Cardiac muscle cell (in vitro differentiated cells and primary cell): ENCODE results near the gene NAPEPLD. TPM values are rescaled to one million over a fixed set of nuclear protein-coding genes. Genes with fewer than 3 reads are reported as not detected.
A peak's percentile ranks its signal among the peaks of the same experiment; 100 is the strongest.

Source experiments
- DNase-seq, 2 donors: peaks; one replicate each; pipeline versions ENCODE4 v3.0.0 to v3.0.0-alpha.2; 2010 to 2017; ENCODE audit warnings: low read depth in 1 of 2, low spot score in 1 of 2
- H3K27ac ChIP-seq: fragments of 200-600 bp; sonication (generic); 2 replicates; pipeline ENCODE4 v1.5.1; 2016
- H3K27me3 ChIP-seq: fragments of 200-600 bp; sonication (generic); 2 replicates; pipeline ENCODE4 v1.6.0; 2016; ENCODE audit warnings: control low read depth
- H3K36me3 ChIP-seq: fragments of 200-600 bp; sonication (generic); 2 replicates; pipeline ENCODE4 v1.5.1; 2016; ENCODE audit warnings: control low read depth
- H3K4me1 ChIP-seq: fragments of 200-600 bp; sonication (generic); 2 replicates; pipeline ENCODE4 v1.8.1; 2017; ENCODE audit warnings: low read depth, mild to moderate bottlenecking, mixed run types
- H3K4me3 ChIP-seq: fragments of 200-600 bp; sonication (generic); 2 replicates; pipeline ENCODE4 v1.5.1; 2016; ENCODE audit warnings: mild to moderate bottlenecking
- H3K9me3 ChIP-seq: fragments of 200-600 bp; sonication (generic); 2 replicates; pipeline ENCODE4 v1.5.1; 2017; ENCODE audit warnings: low read depth, mild to moderate bottlenecking, control low read depth
- polyA plus RNA-seq: library from polyadenylated mRNA; unstranded; fragments of >200 nt; fragmentation: Nextera tagmentation; extraction: Ambion mirVana; gene quantifications from 2 replicates; pipeline ENCODE4 v1.2.1, GENCODE V29; 2016
- total RNA-seq: library from RNA; depleted of rRNA; stranded (reverse); fragments of >200 nt; gene quantifications from 2 replicates; pipeline ENCODE4 v1.2.3, GENCODE V29; 2016
- TF ChIP-seq, protein P1 (sequence below): IDR thresholded peaks from 2 replicates; pipeline ENCODE4 v1.5.1; 2012; ENCODE audit warnings: low read depth, mild to moderate bottlenecking, low read length

The NAPEPLD gene
- total and polyA plus RNA-seq, 2 experiments from 2014 or later: 9.2 to 15.7 TPM

DNA sequence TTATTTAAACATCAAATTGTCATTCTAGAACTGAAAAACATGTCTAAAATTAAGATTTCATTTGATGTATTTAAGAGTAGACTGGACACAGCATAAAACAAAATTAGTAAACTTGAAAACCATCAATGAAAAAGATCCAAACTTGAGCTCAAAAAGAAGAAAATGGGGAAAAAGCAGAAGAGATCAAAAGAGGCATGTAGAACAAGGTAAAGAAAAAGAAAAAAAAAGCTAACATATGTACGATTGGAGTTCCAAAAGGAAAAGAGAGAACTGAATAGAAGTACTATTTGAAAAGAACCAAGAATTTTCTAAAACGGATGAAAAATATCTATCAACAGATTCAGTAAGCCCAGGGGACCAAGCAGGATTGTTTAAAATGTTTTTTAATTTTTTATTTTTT lies 77.9 kb downstream of the NAPEPLD start:
- Histone ChIP-seq H3K4me1 (peaks cover 8% of the 10 kb centered on the region), H3K4me3 (no peak overlapping the region), H3K27ac (no peak overlapping the region), H3K27me3 (no peaks in the 10 kb centered on the region), H3K36me3 (no peaks in the 10 kb centered on the region), H3K9me3 (no peaks in the 10 kb centered on the region)
- DNase-seq: no peak
- TF ChIP-seq, protein P1, sequence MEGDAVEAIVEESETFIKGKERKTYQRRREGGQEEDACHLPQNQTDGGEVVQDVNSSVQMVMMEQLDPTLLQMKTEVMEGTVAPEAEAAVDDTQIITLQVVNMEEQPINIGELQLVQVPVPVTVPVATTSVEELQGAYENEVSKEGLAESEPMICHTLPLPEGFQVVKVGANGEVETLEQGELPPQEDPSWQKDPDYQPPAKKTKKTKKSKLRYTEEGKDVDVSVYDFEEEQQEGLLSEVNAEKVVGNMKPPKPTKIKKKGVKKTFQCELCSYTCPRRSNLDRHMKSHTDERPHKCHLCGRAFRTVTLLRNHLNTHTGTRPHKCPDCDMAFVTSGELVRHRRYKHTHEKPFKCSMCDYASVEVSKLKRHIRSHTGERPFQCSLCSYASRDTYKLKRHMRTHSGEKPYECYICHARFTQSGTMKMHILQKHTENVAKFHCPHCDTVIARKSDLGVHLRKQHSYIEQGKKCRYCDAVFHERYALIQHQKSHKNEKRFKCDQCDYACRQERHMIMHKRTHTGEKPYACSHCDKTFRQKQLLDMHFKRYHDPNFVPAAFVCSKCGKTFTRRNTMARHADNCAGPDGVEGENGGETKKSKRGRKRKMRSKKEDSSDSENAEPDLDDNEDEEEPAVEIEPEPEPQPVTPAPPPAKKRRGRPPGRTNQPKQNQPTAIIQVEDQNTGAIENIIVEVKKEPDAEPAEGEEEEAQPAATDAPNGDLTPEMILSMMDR: no peak

DNA sequence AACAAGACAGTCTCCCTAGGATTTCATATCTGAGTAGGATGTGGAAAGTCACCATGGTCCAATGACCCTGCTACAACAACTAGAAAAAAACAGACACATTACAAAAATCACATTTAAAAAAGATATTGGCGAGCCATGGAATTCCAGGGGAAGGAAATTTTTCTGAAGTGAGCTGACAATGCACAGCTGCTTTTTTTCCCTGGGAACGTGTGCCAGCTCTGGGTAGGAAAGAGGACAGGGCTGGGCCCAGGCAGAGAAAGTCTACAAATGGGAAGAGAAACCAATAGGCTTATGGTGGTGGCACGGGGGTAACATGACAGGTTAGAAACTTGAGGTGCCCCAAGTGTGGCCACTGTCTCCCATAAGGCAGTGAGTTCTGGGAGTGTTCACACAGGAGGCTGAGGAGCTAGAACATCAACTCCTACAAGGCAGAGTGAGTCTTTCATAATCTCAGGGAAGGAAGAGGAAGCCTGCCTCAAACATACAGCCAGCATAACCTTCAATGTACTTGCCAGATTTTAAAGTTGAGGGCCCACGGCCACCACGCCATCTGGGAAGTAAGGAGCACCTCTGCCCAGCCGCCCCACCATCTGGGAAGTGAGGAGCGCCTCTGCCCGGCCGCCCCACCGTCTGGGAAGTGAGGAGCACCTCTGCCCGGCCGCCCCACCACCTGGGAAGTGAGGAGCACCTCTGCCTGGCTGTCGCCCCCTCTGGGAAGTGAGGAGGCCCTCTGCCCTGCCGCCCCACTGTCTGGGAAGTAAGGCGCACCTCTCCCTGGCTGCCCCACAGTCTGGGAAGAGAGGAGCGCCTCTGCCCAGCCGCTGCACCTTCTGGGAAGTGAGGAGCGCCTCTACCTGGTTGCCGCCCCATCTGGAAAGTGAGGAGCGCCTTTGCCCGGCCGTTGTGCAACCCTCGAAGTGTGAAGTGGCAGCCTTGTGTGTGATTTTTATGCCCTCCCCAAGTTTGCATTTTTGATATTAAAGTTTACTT lies 80.2 kb downstream of the NAPEPLD start:
- TF ChIP-seq, protein P1: no peak
- no peaks in the 10 kb centered on the region for H3K36me3 ChIP-seq
- H3K27me3 ChIP-seq: no peaks in the 10 kb centered on the region
- peak in 1 of 2 donors; percentile 20 for DNase-seq
- no peak overlapping the region for H3K4me3 ChIP-seq
- H3K9me3 ChIP-seq: no peaks in the 10 kb centered on the region
- no peak overlapping the region for H3K27ac ChIP-seq
- H3K4me1 ChIP-seq: peaks cover 4% of the 10 kb centered on the region

DNA sequence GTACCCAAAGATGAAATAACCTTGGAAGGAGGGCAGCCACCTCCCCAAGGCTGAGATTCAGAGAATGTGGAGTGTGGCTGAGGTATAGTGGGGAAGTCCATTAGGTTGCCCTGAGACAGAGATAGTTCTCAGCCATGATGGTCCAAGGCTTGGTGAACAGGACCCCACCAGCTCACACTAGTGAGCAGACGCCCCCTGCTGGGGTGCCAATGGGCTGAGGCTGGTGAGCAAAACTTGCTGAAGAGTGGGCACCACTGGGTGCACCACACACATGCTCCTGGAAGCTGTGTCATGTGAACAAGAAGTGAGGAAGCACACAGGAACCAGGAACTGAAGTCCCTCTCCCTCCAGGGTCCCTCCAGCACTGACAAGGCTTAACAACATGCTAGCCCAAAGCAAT lies 83.2 kb downstream of the NAPEPLD start:
- TF ChIP-seq, protein P1: peak; percentile 60
- Histone ChIP-seq H3K9me3 (no peaks in the 10 kb centered on the region), H3K4me1 (no peaks in the 10 kb centered on the region), H3K27me3 (no peaks in the 10 kb centered on the region), H3K27ac (no peak overlapping the region), H3K36me3 (no peaks in the 10 kb centered on the region), H3K4me3 (no peak overlapping the region)
- peak; percentile 45 to 56 for DNase-seq

DNA sequence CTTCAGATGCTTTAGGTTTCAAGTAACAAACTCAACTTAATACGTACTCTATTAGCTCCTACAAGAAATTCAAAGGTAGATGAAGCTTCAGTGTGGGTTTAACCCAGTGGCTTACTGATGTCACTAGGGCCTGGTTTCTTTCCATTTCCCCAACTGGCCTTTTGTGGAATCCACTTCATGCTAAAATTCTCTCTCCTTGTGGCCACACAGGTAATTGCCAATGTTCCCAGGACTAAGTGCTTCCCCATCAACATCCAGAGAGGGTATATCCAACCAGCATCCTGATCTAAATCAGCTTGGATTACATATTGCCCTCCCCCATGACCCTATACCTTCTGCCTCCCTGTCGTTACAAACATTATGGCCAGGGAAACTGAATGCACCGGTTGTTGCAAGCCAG lies 85.0 kb downstream of the NAPEPLD start:
- TF ChIP-seq, protein P1: no peak
- Histone ChIP-seq H3K4me1 (no peaks in the 10 kb centered on the region), H3K9me3 (no peaks in the 10 kb centered on the region), H3K36me3 (no peaks in the 10 kb centered on the region), H3K4me3 (no peak overlapping the region), H3K27ac (no peak overlapping the region), H3K27me3 (no peaks in the 10 kb centered on the region)
- no peak for DNase-seq

DNA sequence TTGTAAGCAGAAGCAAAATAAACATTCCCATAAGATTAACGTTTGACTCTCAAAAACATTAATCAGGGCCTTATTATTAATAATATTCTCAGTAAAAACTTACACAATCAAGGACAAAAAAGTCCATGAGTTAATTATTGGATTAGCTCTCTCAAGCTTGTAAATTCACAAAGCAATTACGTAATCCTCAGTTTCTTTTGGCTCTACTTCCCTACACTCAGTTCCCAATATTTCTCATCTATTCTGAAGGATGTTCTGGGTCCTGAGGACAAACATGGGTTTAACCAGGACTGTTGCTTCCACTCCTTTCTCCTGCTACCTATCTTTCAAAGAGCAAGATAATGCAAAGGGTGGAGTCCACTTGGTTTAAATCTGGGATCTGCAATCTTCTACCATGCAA lies 89.4 kb downstream of the NAPEPLD start:
- Histone ChIP-seq H3K36me3 (no peaks in the 10 kb centered on the region), H3K27ac (no peak overlapping the region), H3K27me3 (no peaks in the 10 kb centered on the region), H3K4me3 (no peak overlapping the region), H3K4me1 (no peaks in the 10 kb centered on the region), H3K9me3 (no peaks in the 10 kb centered on the region)
- TF ChIP-seq, protein P1: no peak
- DNase-seq: peak in 1 of 2 donors; percentile 25
